ENCODE data around the gene TFDP2. TPM values are rescaled to one million over a fixed set of nuclear protein-coding genes. Genes with fewer than 3 reads are reported as not detected.

Gene TFDP2, protein sequence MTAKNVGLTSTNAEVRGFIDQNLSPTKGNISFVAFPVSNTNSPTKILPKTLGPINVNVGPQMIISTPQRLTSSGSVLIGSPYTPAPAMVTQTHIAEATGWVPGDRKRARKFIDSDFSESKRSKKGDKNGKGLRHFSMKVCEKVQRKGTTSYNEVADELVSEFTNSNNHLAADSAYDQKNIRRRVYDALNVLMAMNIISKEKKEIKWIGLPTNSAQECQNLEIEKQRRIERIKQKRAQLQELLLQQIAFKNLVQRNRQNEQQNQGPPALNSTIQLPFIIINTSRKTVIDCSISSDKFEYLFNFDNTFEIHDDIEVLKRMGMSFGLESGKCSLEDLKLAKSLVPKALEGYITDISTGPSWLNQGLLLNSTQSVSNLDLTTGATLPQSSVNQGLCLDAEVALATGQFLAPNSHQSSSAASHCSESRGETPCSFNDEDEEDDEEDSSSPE
- 10 to 100 TPM; 21.9 to 50.5 (median 31.9) TPM for polyA plus RNA-seq
- long read RNA-seq, donor 1 = 0 reads
- long read RNA-seq, donor 2, partial matches to known transcripts = 11 of 12 reads
- long read RNA-seq, donor 2, other reads (novel, unspliced or antisense) = 0 of 12 reads
- long read RNA-seq, donor 3, full-length matches to known transcripts = 3 of 3 reads
- long read RNA-seq, donor 3, partial matches to known transcripts = 0 of 3 reads
- long read RNA-seq, donor 3, other reads (novel, unspliced or antisense) = 0 of 3 reads
- long read RNA-seq, donor 4 = 0 reads
- long read RNA-seq, donor 5 = 0 reads
- long read RNA-seq, donor 6, full-length matches to known transcripts = 1 of 1 reads
- long read RNA-seq, donor 6, partial matches to known transcripts = 0 of 1 reads
- long read RNA-seq, donor 6, other reads (novel, unspliced or antisense) = 0 of 1 reads
- long read RNA-seq, donor 7 = 0 reads
- long read RNA-seq, donor 8, partial matches to known transcripts = 0 of 2 reads
- long read RNA-seq, donor 8, other reads (novel, unspliced or antisense) = 0 of 2 reads
- long read RNA-seq, donor 9 = 0 reads
- long read RNA-seq, donor 10, full-length matches to known transcripts = 4 of 9 reads
- long read RNA-seq, donor 10, partial matches to known transcripts = 5 of 9 reads
- long read RNA-seq, donor 10, other reads (novel, unspliced or antisense) = 0 of 9 reads

DNA sequence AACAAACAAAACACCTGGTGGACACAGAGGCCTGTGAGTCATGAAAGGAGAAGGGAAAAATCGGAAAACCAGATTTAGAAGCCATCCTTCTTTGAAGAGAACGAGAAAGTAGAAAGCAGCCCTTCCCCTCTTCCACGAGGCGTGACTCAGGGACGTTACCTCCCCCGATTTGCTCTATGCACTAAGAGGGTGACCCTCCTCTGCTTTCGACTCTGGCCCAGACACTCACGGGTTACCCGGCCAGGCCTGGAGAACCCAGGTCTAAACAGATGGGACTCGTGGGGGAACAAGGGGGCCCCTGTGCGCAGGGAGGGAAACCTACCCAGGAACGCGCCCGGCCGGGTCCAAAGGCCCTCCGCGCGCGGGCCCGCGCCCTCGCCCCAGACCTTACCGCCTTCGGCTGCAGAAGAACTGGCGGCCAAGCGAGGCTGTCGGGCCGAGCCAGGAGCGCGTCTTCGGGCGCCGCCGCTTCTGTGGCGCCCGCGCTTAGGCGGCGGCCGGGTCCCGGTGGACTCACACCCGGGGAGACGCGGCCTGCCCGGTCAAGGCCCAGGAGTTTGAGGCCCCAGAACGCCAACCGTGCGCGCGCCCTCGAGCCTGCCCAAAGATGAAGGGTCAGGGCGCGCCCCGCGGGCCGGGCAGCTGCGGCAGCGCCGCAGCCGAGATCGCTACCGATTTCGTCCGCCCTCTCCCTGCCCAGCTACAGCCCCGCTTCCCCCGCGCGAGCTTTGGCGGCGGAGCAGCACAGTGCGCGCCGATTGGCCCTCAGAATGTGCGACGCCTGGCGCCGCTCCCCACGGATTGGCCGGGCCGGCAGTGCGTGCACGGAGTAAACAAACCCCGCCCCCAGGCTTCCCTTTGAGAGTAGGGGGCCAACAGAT is at the start of gene TFDP2:
TSS of gene TFDP2 (minus strand) at position 753 of the 881 bp plus-strand sequence. CDS start 47,795 bp downstream, outside the sequence.
- no peaks in the 10 kb centered on the region for H3K9me3 ChIP-seq (ENCODE audit: control insufficient read depth in 2 of 2, insufficient read depth in 1 of 2, low read depth in 1 of 2, low read length in 1 of 2)
- H3K4me1 ChIP-seq (ENCODE audit: control insufficient read depth in 3 of 3, insufficient read depth in 2 of 3, low read depth in 1 of 3, low read length in 2 of 3) = peaks cover 0 to 6% (median 5%) of the 10 kb centered on the region in 3 donors
- peak within 1 kb of the TSS; percentile 90 to 95 (median 91) for H3K27ac ChIP-seq (ENCODE audit: low read depth in 1 of 3, low read length in 2 of 3)
- DNase-seq = peak; percentile 91 to 94
- peaks cover 0 to 5% (median 0%) of the 10 kb centered on the region in 3 donors for H3K36me3 ChIP-seq (ENCODE audit: control insufficient read depth in 3 of 3, insufficient read depth in 2 of 3, low read depth in 1 of 3, low read length in 3 of 3)
- H3K4me3 ChIP-seq (ENCODE audit: low read depth in 1 of 3, low read length in 3 of 3) = peak within 1 kb of the TSS; percentile 80 to 88 (median 86)
- no peaks in the 10 kb centered on the region for H3K27me3 ChIP-seq (ENCODE audit: control insufficient read depth in 3 of 3, insufficient read depth in 3 of 3, low read length in 3 of 3)
- WGBS, 3 donors = 0 to 1% (median 0%) methylated on average over 46 to 83 of the region's 83 CpGs
- FAIRE-seq = no peak

DNA sequence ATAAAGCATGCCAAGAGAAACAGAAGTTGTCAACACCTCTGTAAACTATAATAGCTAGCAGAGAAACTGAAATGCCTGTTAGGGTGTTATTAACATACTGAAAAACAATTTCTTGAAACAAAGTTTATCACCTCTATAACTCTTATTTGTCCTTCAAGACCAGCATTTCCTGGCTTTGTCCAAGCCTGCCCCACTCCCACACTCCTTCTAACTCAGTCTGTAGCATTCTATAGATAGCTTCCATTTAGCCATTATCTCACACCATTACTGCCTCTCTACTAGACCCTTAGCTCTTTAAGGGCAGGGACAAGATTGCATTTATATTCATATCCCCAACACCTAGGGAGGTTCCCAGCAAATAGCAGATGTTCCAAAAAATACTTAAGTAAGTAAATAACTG is 39.5 kb upstream of the TFDP2 start:
- Histone ChIP-seq H3K9me3 (ENCODE audit: control insufficient read depth in 2 of 2, insufficient read depth in 1 of 2, low read depth in 1 of 2, low read length in 1 of 2) (no peaks in the 10 kb centered on the region), H3K27me3 (ENCODE audit: control insufficient read depth in 3 of 3, insufficient read depth in 3 of 3, low read length in 3 of 3) (no peaks in the 10 kb centered on the region), H3K27ac (ENCODE audit: low read depth in 1 of 3, low read length in 2 of 3) (no peak overlapping the region), H3K4me1 (ENCODE audit: control insufficient read depth in 3 of 3, insufficient read depth in 2 of 3, low read depth in 1 of 3, low read length in 2 of 3) (no peaks in the 10 kb centered on the region), H3K36me3 (ENCODE audit: control insufficient read depth in 3 of 3, insufficient read depth in 2 of 3, low read depth in 1 of 3, low read length in 3 of 3) (peaks cover 0 to 36% (median 3%) of the 10 kb centered on the region in 3 donors), H3K4me3 (ENCODE audit: low read depth in 1 of 3, low read length in 3 of 3) (no peak overlapping the region)
- no peak for FAIRE-seq
- no peak for DNase-seq

DNA sequence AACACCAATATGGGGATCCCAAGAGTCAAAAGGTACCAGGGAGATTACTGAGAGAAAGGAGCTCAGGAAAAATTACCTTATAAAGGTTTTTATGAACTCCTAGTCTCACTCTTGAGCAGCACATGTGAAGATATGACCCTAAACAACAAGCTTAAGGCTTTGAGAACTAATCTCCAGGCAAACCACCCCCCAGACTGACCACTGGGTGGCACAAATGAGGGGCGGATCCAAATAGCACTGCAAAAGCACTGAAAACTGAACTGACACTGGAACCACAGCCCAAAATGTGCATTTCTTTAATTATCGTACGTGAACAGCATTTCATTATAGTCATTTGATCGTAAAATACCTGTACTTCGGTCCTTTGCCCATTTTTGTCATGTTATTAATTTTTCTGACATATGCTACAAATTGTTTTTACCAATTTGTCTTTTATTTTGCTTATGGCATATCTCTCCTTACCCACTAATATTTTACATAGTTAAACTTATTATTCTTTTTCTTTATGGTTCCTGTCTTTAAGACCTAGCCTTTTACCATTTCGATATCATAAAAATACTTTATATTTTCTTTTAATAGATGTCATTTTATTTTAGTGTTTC is 31.5 kb upstream of the TFDP2 start:
- no peak for FAIRE-seq
- Histone ChIP-seq H3K36me3 (ENCODE audit: control insufficient read depth in 3 of 3, insufficient read depth in 2 of 3, low read depth in 1 of 3, low read length in 3 of 3) (peaks cover 2 to 43% (median 11%) of the 10 kb centered on the region in 3 donors), H3K27ac (ENCODE audit: low read depth in 1 of 3, low read length in 2 of 3) (no peak overlapping the region), H3K9me3 (ENCODE audit: control insufficient read depth in 2 of 2, insufficient read depth in 1 of 2, low read depth in 1 of 2, low read length in 1 of 2) (no peaks in the 10 kb centered on the region), H3K4me3 (ENCODE audit: low read depth in 1 of 3, low read length in 3 of 3) (no peak overlapping the region), H3K27me3 (ENCODE audit: control insufficient read depth in 3 of 3, insufficient read depth in 3 of 3, low read length in 3 of 3) (no peaks in the 10 kb centered on the region), H3K4me1 (ENCODE audit: control insufficient read depth in 3 of 3, insufficient read depth in 2 of 3, low read depth in 1 of 3, low read length in 2 of 3) (no peaks in the 10 kb centered on the region)
- WGBS, 3 donors = 79 to 88% (median 87%) methylated on average over 6 of the region's 6 CpGs
- peak; percentile 33 to 45 for DNase-seq

DNA sequence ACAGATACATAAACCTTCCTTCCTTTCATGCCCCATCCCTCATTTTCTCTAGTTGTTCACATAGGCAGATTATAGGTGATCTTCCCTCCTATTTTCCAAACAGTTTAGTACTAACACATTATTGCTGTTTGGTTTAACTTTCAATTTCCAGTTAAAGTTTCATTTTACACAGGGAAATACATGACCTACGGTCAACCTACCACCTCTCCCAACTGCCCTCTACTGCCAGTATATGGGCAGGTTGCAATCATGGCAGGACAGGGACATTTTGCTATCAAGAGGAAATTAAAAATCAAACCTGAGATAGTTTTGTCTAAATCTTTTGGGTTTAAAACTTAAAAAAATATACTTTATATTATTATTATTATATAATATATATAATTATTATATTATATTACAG is 26.1 kb upstream of the TFDP2 start:
- Histone ChIP-seq H3K27ac (ENCODE audit: low read depth in 1 of 3, low read length in 2 of 3) (no peak overlapping the region), H3K36me3 (ENCODE audit: control insufficient read depth in 3 of 3, insufficient read depth in 2 of 3, low read depth in 1 of 3, low read length in 3 of 3) (peaks cover 2 to 34% (median 19%) of the 10 kb centered on the region in 3 donors), H3K4me3 (ENCODE audit: low read depth in 1 of 3, low read length in 3 of 3) (no peak overlapping the region), H3K4me1 (ENCODE audit: control insufficient read depth in 3 of 3, insufficient read depth in 2 of 3, low read depth in 1 of 3, low read length in 2 of 3) (no peaks in the 10 kb centered on the region), H3K27me3 (ENCODE audit: control insufficient read depth in 3 of 3, insufficient read depth in 3 of 3, low read length in 3 of 3) (no peaks in the 10 kb centered on the region), H3K9me3 (ENCODE audit: control insufficient read depth in 2 of 2, insufficient read depth in 1 of 2, low read depth in 1 of 2, low read length in 1 of 2) (no peaks in the 10 kb centered on the region)
- 67 to 81% (median 76%) methylated on average over 1 of the region's 1 CpG for WGBS, 3 donors
- DNase-seq = no peak
- FAIRE-seq = no peak

GRCh38 chr3:142174559-142174958 is 25.2 kb upstream of the TFDP2 start:
- Histone ChIP-seq H3K4me1 (ENCODE audit: control insufficient read depth in 3 of 3, insufficient read depth in 2 of 3, low read depth in 1 of 3, low read length in 2 of 3) (no peaks in the 10 kb centered on the region), H3K9me3 (ENCODE audit: control insufficient read depth in 2 of 2, insufficient read depth in 1 of 2, low read depth in 1 of 2, low read length in 1 of 2) (no peaks in the 10 kb centered on the region), H3K36me3 (ENCODE audit: control insufficient read depth in 3 of 3, insufficient read depth in 2 of 3, low read depth in 1 of 3, low read length in 3 of 3) (peaks cover 0 to 34% (median 22%) of the 10 kb centered on the region in 3 donors), H3K27me3 (ENCODE audit: control insufficient read depth in 3 of 3, insufficient read depth in 3 of 3, low read length in 3 of 3) (no peaks in the 10 kb centered on the region), H3K4me3 (ENCODE audit: low read depth in 1 of 3, low read length in 3 of 3) (no peak overlapping the region), H3K27ac (ENCODE audit: low read depth in 1 of 3, low read length in 2 of 3) (no peak overlapping the region)
- WGBS, 3 donors = 88 to 90% (median 89%) methylated on average over 2 of the region's 2 CpGs
- FAIRE-seq (no peak), DNase-seq (no peak)

GRCh38 chr3:142168514-142168913 is 19.2 kb upstream of the TFDP2 start:
- Histone ChIP-seq H3K4me3 (ENCODE audit: low read depth in 1 of 3, low read length in 3 of 3) (no peak overlapping the region), H3K36me3 (ENCODE audit: control insufficient read depth in 3 of 3, insufficient read depth in 2 of 3, low read depth in 1 of 3, low read length in 3 of 3) (peaks cover 0 to 36% (median 19%) of the 10 kb centered on the region in 3 donors), H3K4me1 (ENCODE audit: control insufficient read depth in 3 of 3, insufficient read depth in 2 of 3, low read depth in 1 of 3, low read length in 2 of 3) (no peaks in the 10 kb centered on the region), H3K27me3 (ENCODE audit: control insufficient read depth in 3 of 3, insufficient read depth in 3 of 3, low read length in 3 of 3) (no peaks in the 10 kb centered on the region), H3K9me3 (ENCODE audit: control insufficient read depth in 2 of 2, insufficient read depth in 1 of 2, low read depth in 1 of 2, low read length in 1 of 2) (no peaks in the 10 kb centered on the region), H3K27ac (ENCODE audit: low read depth in 1 of 3, low read length in 2 of 3) (no peak overlapping the region)
- FAIRE-seq = no peak
- no peak for DNase-seq
- WGBS, 3 donors = 84 to 90% (median 90%) methylated on average over 3 of the region's 3 CpGs

- no peaks in the 10 kb centered on the region for H3K4me1 ChIP-seq (ENCODE audit: control insufficient read depth in 3 of 3, insufficient read depth in 2 of 3, low read depth in 1 of 3, low read length in 2 of 3)
- FAIRE-seq (no peak), DNase-seq (no peak)
- no peak overlapping the region for H3K27ac ChIP-seq (ENCODE audit: low read depth in 1 of 3, low read length in 2 of 3)
- H3K4me3 ChIP-seq (ENCODE audit: low read depth in 1 of 3, low read length in 3 of 3) = no peak overlapping the region
- H3K36me3 ChIP-seq (ENCODE audit: control insufficient read depth in 3 of 3, insufficient read depth in 2 of 3, low read depth in 1 of 3, low read length in 3 of 3) = peaks cover 0 to 46% (median 15%) of the 10 kb centered on the region in 3 donors
- no peaks in the 10 kb centered on the region for H3K27me3 ChIP-seq (ENCODE audit: control insufficient read depth in 3 of 3, insufficient read depth in 3 of 3, low read length in 3 of 3)
- no peaks in the 10 kb centered on the region for H3K9me3 ChIP-seq (ENCODE audit: control insufficient read depth in 2 of 2, insufficient read depth in 1 of 2, low read depth in 1 of 2, low read length in 1 of 2)
- WGBS, 3 donors = 92 to 97% (median 94%) methylated on average over 3 of the region's 3 CpGs
Observed at GRCh38 chr3:142165194-142165593, 15.8 kb upstream of the TFDP2 start.
